Upper lobe of left lung (tissue), 6 donors: Measurements from ENCODE around the gene FAM13A. TPM values are rescaled to one million over a fixed set of nuclear protein-coding genes. Genes with fewer than 3 reads are reported as not detected.

ENCODE experiments used
- ATAC-seq, 2 donors: fragments of 200-7000 bp; cut with Tn5 transposase; one replicate each; pipeline ENCODE4 v1.9.1; 2022; ENCODE audit warnings: mild to moderate bottlenecking in 2 of 2, moderate library complexity in 2 of 2; ENCODE audit not compliant: low FRiP score in 2 of 2
- DNase-seq, 2 donors: peaks; one replicate each; pipeline ENCODE4 v3.0.0-alpha.2; 2019 to 2020
- H3K27ac ChIP-seq, 4 donors: fragments of 200-600 bp; sonication (generic); one replicate each; pipeline ENCODE4 v1.5.1; 2016 to 2019
- H3K27me3 ChIP-seq, 4 donors: fragments of 200-600 bp; sonication (generic); one replicate each; pipeline ENCODE4 v1.5.1; 2017 to 2019
- H3K36me3 ChIP-seq, 4 donors: fragments of 200-600 bp; sonication (generic); one replicate each; pipeline ENCODE4 v1.5.1; 2016 to 2019
- H3K4me1 ChIP-seq, 4 donors: fragments of 200-600 bp; sonication (generic); one replicate each; pipeline ENCODE4 v1.5.1; 2018 to 2019
- H3K4me3 ChIP-seq, 4 donors: fragments of 200-600 bp; sonication (generic); one replicate each; pipeline ENCODE4 v1.5.1; 2017 to 2019; ENCODE audit warnings: mild to moderate bottlenecking in 2 of 4, moderate library complexity in 1 of 4
- H3K9me3 ChIP-seq, 4 donors: fragments of 200-600 bp; sonication (generic); one replicate each; pipeline ENCODE4 v1.5.1; 2018 to 2019
- EP300 ChIP-seq, 4 donors: sonication (generic); formaldehyde crosslinking; IDR thresholded peaks; one replicate each; pipeline ENCODE4 v1.5.1; 2017; ENCODE audit warnings: antibody characterized with exemption in 4 of 4, control low read depth in 2 of 4
- POLR2A ChIP-seq, 4 donors: fragments of 450-650 bp; IDR thresholded peaks; one replicate each; pipeline ENCODE4 v1.5.1; 2016 to 2017; ENCODE audit warnings: antibody characterized with exemption in 4 of 4, mild to moderate bottlenecking in 2 of 4
- POLR2AphosphoS5 ChIP-seq, 2 donors: sonication (generic); formaldehyde crosslinking; IDR thresholded peaks; one replicate each; pipeline ENCODE4 v1.5.1; 2017; ENCODE audit warnings: antibody characterized with exemption in 2 of 2
- WGBS, 2 donors: methylation state at CpG; one replicate each; pipeline ENCODE4 v1.1.5; 2017 to 2018; 5-methylcytosine and 5-hydroxymethylcytosine counted together
- total RNA-seq, 6 donors: library from RNA; depleted of rRNA in 4 of 6; stranded (reverse); fragments of >200 nt in 4 of 6; gene quantifications; one replicate each; pipeline versions ENCODE4 v1.1.0 to v1.2.1, GENCODE V29; 2016 to 2021
- TF ChIP-seq, protein P1 (sequence below), 6 experiments: fragments of 450-650 bp in 4 of 6; fragments of 200-600 bp in 2 of 6; sonication (generic) in 2 of 6; IDR thresholded peaks; one replicate each; pipeline ENCODE4 v1.5.1; 2016 to 2019; ENCODE audit warnings: antibody characterized with exemption in 6 of 6
- donor health status: DM: no; HTN: no; CAD: no; lungs with moderate emphysema.
- donor health status: DM: no; HTN: yes; CAD: no; lungs with severe emphysema.

The FAM13A gene
- total RNA-seq, 6 donors from 2014 or later: 15.8 to 173 (median 34.1) TPM

GRCh38 chr4:88809576-88810219 lies 247.3 kb downstream of the FAM13A start:
- H3K36me3 ChIP-seq: no peaks in the 10 kb centered on the region

DNA sequence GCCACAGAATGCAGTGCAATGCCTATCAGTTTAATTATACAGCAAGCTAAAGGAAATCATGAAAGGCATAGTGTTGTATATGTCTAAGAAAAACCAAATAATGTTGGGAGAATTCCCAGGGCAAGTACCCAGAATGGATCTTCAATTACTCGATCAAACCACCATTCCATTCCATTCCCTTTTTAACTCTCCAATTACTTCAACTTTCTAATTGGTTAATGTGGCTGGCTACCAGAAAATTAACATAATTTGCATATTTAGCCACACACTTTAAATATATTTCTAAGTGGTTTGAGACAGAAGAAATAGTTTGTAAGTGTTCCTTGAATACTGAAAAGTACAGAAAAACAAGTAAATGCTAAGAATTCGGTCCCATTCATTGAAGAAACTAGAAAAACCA lies 247.9 kb downstream of the FAM13A start:
- WGBS, 2 donors: 69 to 78% methylated on average over 2 of the region's 2 CpGs
- H3K9me3 ChIP-seq: no peaks in the 10 kb centered on the region
- DNase-seq (no peak), ATAC-seq (no peak)
- H3K27me3 ChIP-seq: no peaks in the 10 kb centered on the region
- H3K4me1 ChIP-seq: peaks cover 16 to 43% (median 36%) of the 10 kb centered on the region in 4 donors
- TF ChIP-seq POLR2A (IDR thresholded peaks at IDR 0.05): no peak
- TF ChIP-seq EP300 (IDR thresholded peaks at IDR 0.05): no peak
- TF ChIP-seq POLR2AphosphoS5 (IDR thresholded peaks at IDR 0.05): no peak
- TF ChIP-seq, protein P1, sequence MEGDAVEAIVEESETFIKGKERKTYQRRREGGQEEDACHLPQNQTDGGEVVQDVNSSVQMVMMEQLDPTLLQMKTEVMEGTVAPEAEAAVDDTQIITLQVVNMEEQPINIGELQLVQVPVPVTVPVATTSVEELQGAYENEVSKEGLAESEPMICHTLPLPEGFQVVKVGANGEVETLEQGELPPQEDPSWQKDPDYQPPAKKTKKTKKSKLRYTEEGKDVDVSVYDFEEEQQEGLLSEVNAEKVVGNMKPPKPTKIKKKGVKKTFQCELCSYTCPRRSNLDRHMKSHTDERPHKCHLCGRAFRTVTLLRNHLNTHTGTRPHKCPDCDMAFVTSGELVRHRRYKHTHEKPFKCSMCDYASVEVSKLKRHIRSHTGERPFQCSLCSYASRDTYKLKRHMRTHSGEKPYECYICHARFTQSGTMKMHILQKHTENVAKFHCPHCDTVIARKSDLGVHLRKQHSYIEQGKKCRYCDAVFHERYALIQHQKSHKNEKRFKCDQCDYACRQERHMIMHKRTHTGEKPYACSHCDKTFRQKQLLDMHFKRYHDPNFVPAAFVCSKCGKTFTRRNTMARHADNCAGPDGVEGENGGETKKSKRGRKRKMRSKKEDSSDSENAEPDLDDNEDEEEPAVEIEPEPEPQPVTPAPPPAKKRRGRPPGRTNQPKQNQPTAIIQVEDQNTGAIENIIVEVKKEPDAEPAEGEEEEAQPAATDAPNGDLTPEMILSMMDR (IDR thresholded peaks at IDR 0.05): no peak
- H3K4me3 ChIP-seq: no peak overlapping the region
- H3K36me3 ChIP-seq: no peaks in the 10 kb centered on the region
- H3K27ac ChIP-seq: peak overlapping the region in 1 of 4 donors; percentile 19

More at GRCh38 chr4:88809576-88810219, 247.3 kb downstream of the FAM13A start:
- no peak for TF ChIP-seq POLR2AphosphoS5 (IDR thresholded peaks at IDR 0.05)
- no peak for TF ChIP-seq EP300 (IDR thresholded peaks at IDR 0.05)
- peaks cover 17 to 45% (median 32%) of the 10 kb centered on the region in 4 donors for H3K4me1 ChIP-seq
- ATAC-seq: peak in 1 of 2 donors; percentile 44
- H3K27ac ChIP-seq: peak overlapping the region in 1 of 4 donors; percentile 19
- H3K9me3 ChIP-seq: no peaks in the 10 kb centered on the region
- no peak overlapping the region for H3K4me3 ChIP-seq
- no peak for DNase-seq
- whole genome bisulfite sequencing, 2 donors: 60 to 66% methylated on average over 5 of the region's 5 CpGs
- H3K27me3 ChIP-seq: no peaks in the 10 kb centered on the region

- TF ChIP-seq EP300 (IDR thresholded peaks at IDR 0.05) (no peak), POLR2AphosphoS5 (IDR thresholded peaks at IDR 0.05) (no peak), POLR2A (IDR thresholded peaks at IDR 0.05) (no peak)
- TF ChIP-seq, protein P1 (IDR thresholded peaks at IDR 0.05): no peak
- H3K9me3 ChIP-seq: no peaks in the 10 kb centered on the region
- H3K27ac ChIP-seq: no peak overlapping the region
- no peak overlapping the region for H3K4me3 ChIP-seq
- ATAC-seq: no peak
- no peaks in the 10 kb centered on the region for H3K36me3 ChIP-seq
- peaks cover 7 to 51% (median 42%) of the 10 kb centered on the region in 4 donors for H3K4me1 ChIP-seq
- 53 to 56% methylated on average over 4 of the region's 4 CpGs for WGBS, 2 donors
- no peaks in the 10 kb centered on the region for H3K27me3 ChIP-seq
- DNase-seq: no peak
Measured at GRCh38 chr4:88807499-88807898, 249.5 kb downstream of the FAM13A start.

GRCh38 chr4:88804234-88804633 lies 252.8 kb downstream of the FAM13A start:
- Histone ChIP-seq H3K27me3 (no peaks in the 10 kb centered on the region), H3K27ac (peak overlapping the region; percentile 2 to 83 (median 54)), H3K36me3 (no peaks in the 10 kb centered on the region), H3K4me1 (peaks cover 5 to 43% (median 30%) of the 10 kb centered on the region in 4 donors), H3K4me3 (no peak overlapping the region), H3K9me3 (no peaks in the 10 kb centered on the region)
- WGBS, 2 donors: 88 to 97% methylated on average over 2 of the region's 2 CpGs
- ATAC-seq (no peak), DNase-seq (no peak)
- no peak for TF ChIP-seq POLR2A (IDR thresholded peaks at IDR 0.05)

DNA sequence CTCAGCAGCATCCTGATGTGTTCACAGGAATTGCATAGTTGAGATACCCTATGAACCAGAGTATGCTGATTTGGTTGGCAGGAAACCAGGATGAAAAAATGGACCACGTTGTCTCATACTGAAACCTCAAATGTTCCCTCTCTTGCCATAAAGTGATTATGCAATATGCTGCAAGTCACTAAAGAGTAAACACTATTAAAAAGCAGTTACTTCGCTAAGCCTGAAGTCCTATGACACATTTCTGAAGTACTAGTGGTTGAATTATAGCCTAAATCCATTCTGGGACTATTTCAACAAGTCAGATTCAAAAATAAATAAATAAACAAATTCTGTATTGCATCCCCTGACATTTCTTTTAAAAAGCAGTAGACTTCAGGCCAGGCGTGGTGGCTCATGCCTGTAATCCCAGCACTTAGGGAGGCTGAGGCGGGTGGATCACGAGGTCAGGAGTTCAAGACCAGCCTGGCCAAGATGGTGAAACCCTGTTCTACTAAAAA lies 253.3 kb downstream of the FAM13A start:
- no peaks in the 10 kb centered on the region for H3K27me3 ChIP-seq
- H3K27ac ChIP-seq: peak overlapping the region; percentile 2 to 83 (median 54)
- ATAC-seq: peak; percentile 79 to 90
- peak in 1 of 2 donors; percentile 62 for DNase-seq
- TF ChIP-seq POLR2A (IDR thresholded peaks at IDR 0.05) (peak in 1 of 4 donors; percentile 10), POLR2AphosphoS5 (IDR thresholded peaks at IDR 0.05) (peak; percentile 13 to 84), EP300 (IDR thresholded peaks at IDR 0.05) (peak in 2 of 4 donors; percentile 65 to 94)
- TF ChIP-seq, protein P1 (IDR thresholded peaks at IDR 0.05): no peak
- peaks cover 0 to 39% (median 25%) of the 10 kb centered on the region in 4 donors for H3K4me1 ChIP-seq
- 46 to 62% methylated on average over 5 of the region's 5 CpGs for WGBS, 2 donors
- no peaks in the 10 kb centered on the region for H3K9me3 ChIP-seq
- H3K4me3 ChIP-seq: no peak overlapping the region
- H3K36me3 ChIP-seq: no peaks in the 10 kb centered on the region
